Stimulated activated CD4-positive, alpha-beta T cell treated with anti-CD3 and anti-CD28 coated beads, Interleukin-15, amount 100 ng/mL, for 48 hours (primary cell): ENCODE data around the gene CABP7.

ENCODE experiments used
- DNase-seq, 2 donors: peaks; one replicate each; pipeline ENCODE4 v3.0.0-alpha.2; 2020; ENCODE audit warnings: low read depth in 2 of 2

The CABP7 gene

GRCh38 chr22:29719899-29720645 is at the start of gene CABP7:
Gene CABP7, plus strand, starts transcription at chr22:29720003. Its CDS starts 422 bp downstream, at chr22:29720425.
- DNase-seq = no peak

- no peak for DNase-seq
Measured at GRCh38 chr22:29670626-29671025, 49.2 kb upstream of the CABP7 start.

GRCh38 chr22:29673361-29674066 is 46.3 kb upstream of the CABP7 start:
- no peak for DNase-seq

GRCh38 chr22:29674121-29674520 is 45.7 kb upstream of the CABP7 start:
- DNase-seq = no peak

GRCh38 chr22:29679316-29679715 is 40.5 kb upstream of the CABP7 start:
- DNase-seq = no peak

GRCh38 chr22:29683536-29683935 is 36.3 kb upstream of the CABP7 start:
- DNase-seq = no peak

GRCh38 chr22:29684244-29684643 is 35.6 kb upstream of the CABP7 start:
- no peak for DNase-seq

GRCh38 chr22:29689206-29689879 is 30.5 kb upstream of the CABP7 start:
- DNase-seq = no peak

- DNase-seq = peak in 1 of 2 donors; percentile 30
Measured at GRCh38 chr22:29689880-29690213, 30.0 kb upstream of the CABP7 start.

- no peak for DNase-seq
Measured at GRCh38 chr22:29690476-29690875, 29.3 kb upstream of the CABP7 start.

GRCh38 chr22:29691636-29692326 is 28.0 kb upstream of the CABP7 start:
- DNase-seq = no peak

GRCh38 chr22:29692327-29692640 is 27.5 kb upstream of the CABP7 start:
- no peak for DNase-seq

GRCh38 chr22:29693161-29693560 is 26.6 kb upstream of the CABP7 start:
- no peak for DNase-seq

GRCh38 chr22:29693671-29694070 is 26.1 kb upstream of the CABP7 start:
- DNase-seq = no peak

GRCh38 chr22:29695129-29695926 is 24.5 kb upstream of the CABP7 start:
- DNase-seq = no peak

GRCh38 chr22:29697853-29698598 is 21.8 kb upstream of the CABP7 start:
- DNase-seq = no peak

GRCh38 chr22:29700206-29700899 is 19.4 kb upstream of the CABP7 start:
- DNase-seq = no peak

- no peak for DNase-seq
Measured at GRCh38 chr22:29700900-29701154, 19.0 kb upstream of the CABP7 start.

GRCh38 chr22:29701155-29701999 is 18.4 kb upstream of the CABP7 start:
- DNase-seq = no peak
